ENCODE results near the gene DNAJA1. TPM values are rescaled to one million over a fixed set of nuclear protein-coding genes. Genes with fewer than 3 reads are reported as not detected.
"Not testable (repeated sequence)": the region's sequence is repeated elsewhere in the genome, so short reads cannot be mapped to it uniquely, and the experiment has no call there.

The DNAJA1 gene
- 240 TPM for polyA plus RNA-seq (2012; ENCODE audit: insufficient read depth, insufficient read length)

DNA sequence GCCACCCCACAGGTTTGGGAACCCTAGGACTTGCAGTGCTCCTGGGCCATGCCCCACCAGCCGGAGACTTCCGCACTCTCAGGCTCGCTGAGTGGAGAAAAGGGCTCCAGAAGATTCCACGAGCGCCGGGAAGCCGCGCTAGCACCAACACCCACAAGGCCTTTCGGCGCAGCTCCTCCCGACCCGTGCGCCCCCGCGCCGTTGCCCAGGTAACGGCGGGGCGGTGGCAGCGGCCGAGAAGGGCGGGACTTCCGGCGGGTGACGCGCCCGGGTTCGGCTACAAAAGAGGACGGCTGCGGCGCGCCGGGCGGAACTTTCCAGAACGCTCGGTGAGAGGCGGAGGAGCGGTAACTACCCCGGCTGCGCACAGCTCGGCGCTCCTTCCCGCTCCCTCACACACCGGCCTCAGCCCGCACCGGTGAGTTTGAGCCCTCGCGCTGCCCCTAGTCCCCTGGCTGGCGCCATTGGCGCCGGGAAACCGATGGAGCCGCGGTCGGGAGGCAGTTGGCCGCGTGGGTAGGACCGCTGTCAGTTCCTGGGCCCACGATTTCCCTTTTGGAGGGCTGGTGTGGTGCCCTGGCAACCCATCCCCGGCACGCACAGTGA, at the start of gene DNAJA1:
Gene DNAJA1 (plus strand): TSS at position 308 of the 606 bp plus-strand sequence. CDS start 1,212 bp downstream, outside the sequence.
- peak within 1 kb of the TSS; percentile 78 for H3K4me3 ChIP-seq (ENCODE audit: low read length)
- peak; percentile 92 for DNase-seq (ENCODE audit: low read depth, low spot score)

DNA sequence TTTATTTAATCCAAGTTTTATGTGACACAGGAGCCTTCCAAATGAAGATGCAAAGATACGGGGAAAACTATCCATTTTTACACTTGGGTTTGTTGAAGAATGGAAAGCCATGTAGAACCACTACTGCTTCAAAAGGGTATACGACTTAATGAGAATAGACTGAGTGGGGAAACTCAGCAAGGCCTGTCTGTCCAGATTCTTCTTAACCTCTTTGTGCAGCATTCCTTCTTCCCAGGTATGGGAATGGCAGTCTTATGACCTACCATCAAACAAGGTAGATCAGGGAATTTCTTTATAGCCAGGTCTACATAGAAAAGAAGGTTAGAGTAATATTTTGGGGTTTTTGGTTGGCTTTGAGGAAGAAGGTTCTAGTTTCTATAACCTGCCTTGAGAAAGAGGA, 47.0 kb upstream of the DNAJA1 start:
- H3K4me3 ChIP-seq (ENCODE audit: low read length) = no peak overlapping the region
- DNase-seq (ENCODE audit: low read depth, low spot score) = no peak

DNA sequence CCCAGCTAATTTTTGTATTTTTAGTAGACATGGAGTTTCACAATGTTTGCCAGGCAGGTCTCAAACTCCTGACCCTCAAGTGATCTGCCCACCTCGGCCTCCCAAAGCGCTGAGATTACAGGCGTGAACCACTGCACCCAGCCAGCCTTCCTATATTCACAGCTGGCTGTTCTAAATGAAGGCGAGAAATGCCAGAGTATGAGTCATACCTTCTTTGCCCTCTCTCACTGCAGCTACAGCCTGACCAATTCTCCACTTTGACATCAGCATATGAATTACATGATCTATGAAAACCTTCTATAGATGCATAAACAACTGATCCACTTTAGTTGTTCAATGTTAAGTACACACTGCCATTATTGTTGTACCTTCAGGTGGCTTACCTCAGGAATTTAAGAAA, 38.1 kb upstream of the DNAJA1 start:
- no peak for DNase-seq (ENCODE audit: low read depth, low spot score)
- H3K4me3 ChIP-seq (ENCODE audit: low read length) = no peak overlapping the region

DNA sequence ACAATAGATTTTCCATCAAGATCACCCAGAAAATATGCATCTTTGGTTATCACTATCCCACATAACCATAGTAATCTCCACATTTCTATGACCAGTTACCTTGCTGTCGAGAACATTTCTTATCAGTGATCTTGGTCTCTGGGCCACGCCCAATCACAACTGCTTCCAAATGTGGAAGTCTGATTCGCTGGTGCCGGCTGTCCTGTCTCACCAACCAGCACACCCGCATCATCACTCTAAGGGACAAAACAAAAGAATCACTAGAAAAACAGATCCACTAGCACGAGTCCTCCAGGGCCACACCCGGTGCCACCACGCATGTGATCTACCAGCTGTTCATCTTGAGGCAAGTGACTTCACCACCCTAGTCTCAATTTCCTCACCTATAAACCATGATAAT, 35.4 kb upstream of the DNAJA1 start:
- DNase-seq (ENCODE audit: low read depth, low spot score) = no peak
- H3K4me3 ChIP-seq (ENCODE audit: low read length) = no peak overlapping the region

DNA sequence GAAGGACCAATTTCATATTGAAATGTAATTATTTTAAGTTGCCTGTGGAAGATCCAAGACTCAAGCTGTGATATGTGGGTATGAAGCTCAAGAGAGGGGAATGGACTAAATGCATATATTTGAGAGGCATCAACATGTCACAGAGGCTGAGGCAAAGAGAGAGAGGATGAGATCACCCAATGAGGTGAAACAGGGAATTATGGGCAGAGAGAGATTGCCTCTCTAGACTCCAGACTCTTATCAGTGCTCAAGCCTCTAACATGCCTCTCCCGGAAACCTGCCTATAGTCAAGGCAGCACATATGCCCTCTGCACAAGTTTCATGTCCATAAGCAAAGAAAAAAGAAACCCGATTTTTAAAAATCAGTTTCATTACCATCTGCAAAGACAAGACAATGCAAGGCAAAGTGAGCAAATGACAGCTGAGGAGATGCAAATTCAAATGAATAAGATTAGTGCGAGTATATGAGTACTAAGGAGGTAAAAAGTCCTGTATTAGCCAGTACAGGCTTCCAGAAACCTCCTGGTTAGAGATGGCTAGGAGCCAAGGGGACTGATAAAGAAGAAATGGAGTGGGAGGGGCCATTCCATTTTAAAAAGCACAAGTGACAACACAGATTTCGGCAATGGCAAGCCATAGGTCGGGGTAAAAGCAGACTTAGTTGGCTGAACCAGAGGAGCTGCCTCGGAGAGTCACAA, 33.0 kb upstream of the DNAJA1 start:
- H3K4me3 ChIP-seq (ENCODE audit: low read length) = no peak overlapping the region
- no peak for DNase-seq (ENCODE audit: low read depth, low spot score)

DNA sequence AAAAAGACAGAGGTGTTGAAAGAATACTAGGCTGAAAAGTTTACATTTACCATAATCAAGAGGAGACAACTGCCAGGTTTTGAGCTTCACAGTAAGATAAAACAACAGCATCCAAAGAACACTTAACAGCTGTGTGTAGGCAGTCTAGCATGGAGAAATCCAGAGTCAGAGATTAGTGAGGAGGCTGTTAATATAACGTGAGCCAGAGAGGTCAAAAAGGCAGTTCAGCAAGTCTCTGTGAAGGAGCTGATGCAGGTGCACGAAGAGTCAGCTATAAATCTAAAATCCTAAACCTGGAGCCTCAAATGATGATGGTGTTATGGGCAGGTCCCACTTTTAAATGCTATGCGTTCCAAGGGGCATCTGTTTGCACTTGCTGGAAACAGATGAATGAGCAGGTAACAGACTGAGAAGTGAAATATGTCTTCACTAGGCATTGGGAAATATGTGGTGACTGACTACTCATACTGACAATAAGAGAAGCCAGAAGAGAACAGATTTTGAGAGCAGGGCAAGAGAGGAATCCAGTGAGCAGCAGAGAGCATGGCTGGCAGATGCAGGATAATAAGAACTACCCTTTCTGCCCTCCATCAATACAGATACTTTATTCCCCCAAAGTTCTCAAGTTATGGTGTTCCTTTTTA, 32.4 kb upstream of the DNAJA1 start:
- H3K4me3 ChIP-seq (ENCODE audit: low read length) = no peak overlapping the region
- no peak for DNase-seq (ENCODE audit: low read depth, low spot score)

DNA sequence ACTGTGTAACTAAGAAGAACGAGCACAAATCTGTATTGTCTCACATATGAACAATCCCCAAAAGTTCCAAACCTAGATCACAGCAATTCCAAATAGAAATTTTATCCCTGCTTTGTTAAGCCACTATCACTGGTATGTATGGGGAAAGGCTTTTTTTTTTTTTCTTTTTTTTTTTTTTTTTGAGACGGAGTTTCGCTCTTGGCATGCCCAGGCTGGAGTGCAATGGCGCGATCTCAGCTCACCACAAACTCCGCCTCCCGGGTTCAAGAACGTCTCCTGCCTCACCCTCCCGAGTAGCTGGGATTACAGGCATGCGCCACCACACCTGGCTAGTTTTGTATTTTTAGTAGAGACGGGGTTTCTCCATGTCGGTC, 24.4 kb upstream of the DNAJA1 start:
- peak overlapping the region; percentile 99 for H3K4me3 ChIP-seq (ENCODE audit: low read length)
- peak; percentile 24 for DNase-seq (ENCODE audit: low read depth, low spot score)

DNA sequence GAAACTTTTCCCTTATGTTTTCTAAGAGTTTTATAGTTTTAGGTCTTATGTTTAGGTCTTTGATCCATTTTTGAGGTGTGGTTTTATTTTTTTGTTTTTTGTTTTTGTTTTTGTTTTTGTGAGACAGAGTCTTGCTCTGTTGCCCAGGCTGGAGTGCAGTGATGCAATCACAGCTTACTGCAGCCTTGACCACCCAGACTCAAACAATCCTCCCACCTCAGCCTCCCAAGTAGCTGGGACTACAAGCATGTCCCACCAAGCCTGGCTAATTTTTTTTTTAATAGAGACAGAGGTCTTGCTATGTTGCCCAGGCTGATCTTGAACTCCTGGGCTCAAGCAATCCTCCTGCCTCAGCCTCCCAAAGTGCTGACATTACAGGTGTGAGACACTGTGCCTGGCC, 19.7 kb upstream of the DNAJA1 start:
- not testable (repeated sequence) for DNase-seq (ENCODE audit: low read depth, low spot score)

DNA sequence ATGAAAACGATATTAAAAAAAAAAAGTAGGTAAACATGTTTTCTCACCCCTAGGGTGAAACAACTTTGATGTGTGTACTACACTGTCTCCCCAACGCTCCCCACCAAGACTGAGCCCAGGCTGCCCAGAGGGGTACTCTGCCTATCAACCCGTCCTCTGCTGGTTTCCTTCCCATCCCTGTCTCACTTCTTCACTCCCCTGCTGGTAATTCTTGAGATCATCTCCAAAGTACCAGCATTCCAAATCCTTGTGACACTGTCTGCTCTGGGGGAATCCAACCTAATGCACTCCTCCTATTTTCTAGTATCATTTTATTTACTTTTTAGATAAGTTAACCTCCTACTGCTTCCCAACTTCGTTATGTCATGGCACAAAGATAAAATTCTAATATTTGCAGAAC, 17.3 kb upstream of the DNAJA1 start:
- no peak overlapping the region for H3K4me3 ChIP-seq (ENCODE audit: low read length)
- DNase-seq (ENCODE audit: low read depth, low spot score) = no peak

More for the DNA sequence above, 19.7 kb upstream of the DNAJA1 start:
- H3K4me3 ChIP-seq (ENCODE audit: low read length) = not testable (repeated sequence)

DNA sequence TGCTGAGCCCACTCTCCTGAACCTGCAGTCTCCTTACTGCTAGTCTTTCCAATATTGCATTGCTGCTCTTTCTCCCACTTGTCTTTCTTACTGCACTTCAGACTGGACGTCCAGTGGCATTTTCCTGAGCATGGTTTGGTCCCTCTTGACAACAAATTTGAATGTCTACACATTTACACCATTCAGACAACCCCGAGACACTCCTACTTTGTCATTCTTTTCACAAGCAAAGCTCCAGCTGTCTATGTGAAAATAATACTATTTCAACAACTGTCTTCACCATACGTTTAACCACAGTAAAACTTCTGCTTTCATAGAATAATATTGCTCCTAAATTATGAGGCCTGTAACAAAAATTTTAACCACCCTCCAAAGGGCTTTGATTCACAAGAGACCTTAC, 13.2 kb upstream of the DNAJA1 start:
- no peak for DNase-seq (ENCODE audit: low read depth, low spot score)
- H3K4me3 ChIP-seq (ENCODE audit: low read length) = no peak overlapping the region

DNA sequence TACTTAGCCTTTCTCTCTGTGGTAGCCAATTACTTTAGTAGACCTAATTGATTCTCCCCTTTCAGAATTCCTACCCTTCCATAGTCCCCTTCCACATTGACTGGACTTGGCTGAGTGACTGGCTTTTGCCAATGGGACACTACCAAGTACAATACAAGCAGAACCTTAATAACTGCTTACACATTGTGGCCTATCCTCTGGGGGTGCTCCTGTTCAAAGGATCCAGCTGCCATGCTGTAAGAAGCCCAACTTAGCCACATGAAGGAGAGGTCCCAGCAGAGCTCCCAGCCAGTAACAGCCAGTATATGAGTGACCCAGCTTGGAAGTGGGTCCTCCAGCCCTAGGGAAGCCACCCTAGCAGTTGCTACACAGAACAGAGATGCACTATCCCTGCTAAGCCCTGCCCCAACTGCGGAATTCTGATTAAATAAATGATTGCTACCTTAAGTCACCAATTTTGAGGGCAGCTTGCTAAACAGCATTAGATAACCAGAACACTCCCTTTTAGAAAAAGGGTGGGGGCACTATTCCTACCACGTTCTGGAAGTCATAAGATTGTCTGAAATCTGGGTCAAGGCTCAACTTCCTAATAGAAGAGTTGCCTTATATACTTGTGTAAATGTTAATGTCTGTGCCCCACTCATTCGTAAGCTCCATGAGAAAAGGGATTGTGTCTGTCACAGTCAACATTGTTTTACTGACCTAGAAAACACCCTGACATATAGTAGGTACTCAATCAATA, 12.6 kb upstream of the DNAJA1 start:
- no peak overlapping the region for H3K4me3 ChIP-seq (ENCODE audit: low read length)
- DNase-seq (ENCODE audit: low read depth, low spot score) = no peak

DNA sequence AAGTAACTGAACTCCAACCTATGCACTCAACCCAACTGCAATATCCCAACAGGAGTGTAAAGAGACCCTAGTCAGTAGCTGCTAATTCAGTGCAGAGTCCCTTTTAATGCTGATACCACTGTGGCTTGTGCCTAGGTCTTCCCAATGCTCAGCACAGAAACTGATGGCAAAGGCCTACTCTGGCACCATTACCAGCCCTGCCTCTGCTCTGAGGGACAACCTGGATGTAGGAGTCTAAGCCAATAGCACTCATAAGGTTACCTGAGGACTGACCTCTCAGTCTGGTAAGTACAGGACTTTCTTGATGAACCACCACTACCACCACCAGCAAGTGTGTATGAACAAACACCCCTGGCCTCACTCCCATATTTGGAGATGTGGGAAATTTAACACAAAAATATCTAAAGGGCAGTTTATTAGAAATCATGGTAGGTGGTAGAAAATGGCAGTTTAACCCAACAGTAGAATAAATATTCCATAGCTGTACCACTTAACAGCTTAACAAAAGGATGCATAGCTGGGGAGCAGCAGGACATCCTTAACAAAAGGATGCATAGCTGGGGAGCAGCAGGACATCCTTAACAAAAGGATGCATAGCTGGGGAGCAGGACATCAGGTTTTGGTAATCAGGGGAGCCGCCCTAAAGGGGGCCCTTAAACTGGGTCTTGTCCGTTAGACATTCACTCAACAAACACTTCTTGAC, 11.0 kb upstream of the DNAJA1 start:
- no peak overlapping the region for H3K4me3 ChIP-seq (ENCODE audit: low read length)
- no peak for DNase-seq (ENCODE audit: low read depth, low spot score)

DNA sequence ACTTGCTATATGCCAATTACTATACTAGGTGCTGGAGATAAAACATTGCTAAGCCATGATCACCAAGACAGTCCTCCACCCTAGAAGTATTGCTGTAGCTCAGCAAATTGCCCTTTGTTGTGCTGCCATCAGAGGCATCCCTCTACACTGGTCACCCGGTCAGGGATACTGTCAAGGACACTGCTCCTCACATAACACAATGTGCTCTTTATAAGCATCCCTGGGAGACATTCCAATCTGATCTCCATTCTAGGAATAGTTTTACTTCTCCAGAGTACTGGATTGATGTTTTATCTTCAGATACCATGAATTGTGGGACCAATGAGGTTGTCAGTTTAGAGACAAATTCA, 10.4 kb upstream of the DNAJA1 start:
- H3K4me3 ChIP-seq (ENCODE audit: low read length) = no peak overlapping the region
- no peak for DNase-seq (ENCODE audit: low read depth, low spot score)

DNA sequence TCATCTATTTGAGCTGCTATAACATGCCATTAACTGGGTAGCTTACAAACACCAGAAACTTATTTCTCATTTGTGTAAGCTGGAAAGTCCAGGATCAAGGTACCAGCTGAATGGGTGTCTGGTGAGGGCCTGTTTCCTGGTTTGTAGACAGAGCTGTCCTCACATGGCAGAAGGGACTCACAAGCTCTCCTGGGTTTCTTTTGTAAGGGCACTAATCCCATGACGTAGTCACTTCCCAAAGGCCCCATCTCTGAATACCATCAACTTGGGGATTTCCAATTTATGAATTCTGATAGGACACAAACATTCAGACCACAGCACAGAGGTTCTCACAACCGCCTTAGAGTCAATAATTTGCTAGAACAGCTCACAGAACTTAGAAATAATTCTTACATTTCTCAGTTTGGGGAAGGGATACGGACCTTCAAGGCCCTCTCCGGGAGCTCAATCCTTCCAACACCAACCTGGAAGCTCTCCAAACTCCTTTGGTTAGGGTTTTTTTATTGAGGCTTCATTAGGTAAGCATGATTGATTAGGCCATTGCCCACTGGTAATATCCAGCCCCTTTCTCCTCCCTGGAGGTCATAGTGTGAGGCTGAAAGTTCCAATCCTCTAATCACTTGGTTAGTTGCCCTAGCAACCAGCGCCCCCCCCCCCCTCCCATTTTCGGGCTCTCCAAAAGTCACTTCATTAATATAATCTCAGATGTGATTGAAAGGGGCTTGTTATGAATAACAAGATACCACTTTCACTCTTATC, 7.6 kb upstream of the DNAJA1 start:
- no peak overlapping the region for H3K4me3 ChIP-seq (ENCODE audit: low read length)
- no peak for DNase-seq (ENCODE audit: low read depth, low spot score)

DNA sequence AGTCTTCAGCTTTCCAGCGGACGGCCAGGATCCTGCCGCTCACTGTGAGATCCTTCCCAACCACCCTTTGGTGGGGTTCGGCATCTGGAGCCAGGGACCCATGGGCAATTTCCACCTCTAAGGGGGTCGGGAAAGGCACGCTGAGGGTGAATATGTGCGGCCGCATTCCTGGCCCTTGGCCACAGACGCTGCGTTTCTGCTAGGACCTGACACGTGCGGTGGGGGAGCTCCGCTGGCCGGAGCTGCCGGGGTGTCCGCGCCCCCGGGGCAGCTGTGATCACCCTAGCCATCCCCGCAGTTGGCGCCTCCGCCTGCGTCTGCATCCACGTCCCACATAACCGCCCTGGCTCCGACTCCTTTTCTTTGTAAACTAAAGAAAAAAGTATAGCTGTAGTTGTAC, 5.3 kb upstream of the DNAJA1 start:
- no peak overlapping the region for H3K4me3 ChIP-seq (ENCODE audit: low read length)
- DNase-seq (ENCODE audit: low read depth, low spot score) = no peak

DNA sequence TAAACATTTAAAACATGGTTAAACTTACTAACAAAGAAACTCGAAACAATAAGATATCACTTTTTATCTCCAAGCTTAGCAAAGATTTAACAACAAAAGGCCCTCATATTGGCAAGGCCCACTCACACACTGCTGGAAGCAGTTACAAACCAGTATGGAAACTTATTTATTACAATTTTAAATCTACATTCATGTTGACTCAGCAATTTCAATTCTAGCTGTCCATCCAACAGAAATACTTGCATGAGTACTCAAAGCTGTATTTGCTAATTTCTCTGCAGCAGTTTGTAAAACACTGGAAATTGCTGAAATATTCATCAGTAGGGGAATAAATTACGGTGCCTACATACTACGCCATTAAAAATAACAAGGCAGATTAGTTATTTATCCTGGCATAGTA, 2.8 kb upstream of the DNAJA1 start:
- no peak for DNase-seq (ENCODE audit: low read depth, low spot score)
- H3K4me3 ChIP-seq (ENCODE audit: low read length) = no peak overlapping the region

DNA sequence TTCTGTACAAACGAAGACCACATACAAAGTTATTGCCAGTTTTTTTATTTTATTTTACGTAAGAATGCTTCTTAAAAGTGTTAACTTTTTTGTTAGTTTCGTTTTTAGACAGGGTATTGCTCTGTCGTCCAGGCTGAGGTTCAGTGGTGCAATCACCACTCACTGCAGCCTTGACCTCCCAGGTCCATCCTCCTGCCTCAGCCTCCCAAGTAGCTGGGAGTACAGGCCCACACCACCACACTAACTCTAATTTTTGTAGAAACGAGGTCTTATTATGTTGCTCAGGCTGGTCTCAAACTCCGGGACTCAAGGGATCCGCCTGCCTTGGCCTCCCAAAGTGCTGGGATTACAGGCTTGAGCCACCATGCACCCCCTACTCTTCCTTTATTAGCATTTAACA, 2.3 kb upstream of the DNAJA1 start:
- DNase-seq (ENCODE audit: low read depth, low spot score) = no peak

DNA sequence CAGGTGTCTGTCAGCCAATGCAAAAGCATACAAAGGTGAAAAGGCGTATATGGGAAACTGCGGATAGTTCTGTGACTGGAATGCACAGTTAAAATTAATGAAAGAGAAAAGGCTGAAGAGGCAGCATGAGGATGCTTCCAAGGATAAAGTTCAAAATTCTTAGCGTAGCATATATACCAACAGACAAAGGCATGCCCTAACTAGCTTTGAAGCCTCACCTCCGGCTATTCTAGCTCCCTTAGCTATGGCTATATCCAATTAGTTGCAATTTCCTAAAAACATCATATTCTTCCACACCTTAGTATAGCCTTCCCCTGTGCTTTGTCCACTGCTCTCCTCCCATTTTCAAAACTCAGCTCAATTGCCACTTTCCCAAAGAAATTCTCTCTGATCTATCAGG, 1.4 kb upstream of the DNAJA1 start:
- DNase-seq (ENCODE audit: low read depth, low spot score) = no peak
- H3K4me3 ChIP-seq (ENCODE audit: low read length) = peak overlapping the region; percentile 78

More for the DNA sequence above, 2.3 kb upstream of the DNAJA1 start:
- H3K4me3 ChIP-seq (ENCODE audit: low read length) = no peak overlapping the region
